IMR-90 (cell line): ENCODE data around the gene LAMA5.

ENCODE experiments used
- CEBPB ChIP-seq: IDR thresholded peaks from 2 replicates; pipeline ENCODE4 v1.6.1; 2012; ENCODE audit warnings: low read depth, low read length, improper control_type of control experiment
- CTCF ChIP-seq: conservative IDR thresholded peaks from 2 replicates; pipeline ENCODE4 v1.5.1; 2012; ENCODE audit warnings: mild to moderate bottlenecking, low read depth, low read length, improper control_type of control experiment
- ELK1 ChIP-seq: fragments of 150-350 bp; IDR thresholded peaks from 2 replicates; pipeline ENCODE4 v1.6.1; 2016; ENCODE audit warnings: low read depth, mild to moderate bottlenecking, low read length, moderate library complexity, borderline replicate concordance
- MAZ ChIP-seq: IDR thresholded peaks from 2 replicates; pipeline ENCODE4 v1.6.1; 2012; ENCODE audit warnings: low read depth, mild to moderate bottlenecking, low read length, improper control_type of control experiment, moderate library complexity, borderline replicate concordance
- POLR2A ChIP-seq: IDR thresholded peaks from 2 replicates; pipeline ENCODE4 v1.6.1; 2012; ENCODE audit warnings: mild to moderate bottlenecking, low read depth, low read length
- RAD21 ChIP-seq: IDR thresholded peaks from 2 replicates; pipeline ENCODE4 v1.6.1; 2012; ENCODE audit warnings: low read length, improper control_type of control experiment
- RCOR1 ChIP-seq: IDR thresholded peaks from 2 replicates; pipeline ENCODE4 v1.6.1; 2012; ENCODE audit warnings: mild to moderate bottlenecking, low read length, improper control_type of control experiment; ENCODE audit not compliant: insufficient replicate concordance
- RFX5 ChIP-seq: IDR thresholded peaks from 2 replicates; pipeline ENCODE4 v1.8.0; 2012; ENCODE audit warnings: low read depth, mild to moderate bottlenecking, low read length, moderate library complexity

GRCh38 chr20:62347445-62347844 lies 19.7 kb downstream of the LAMA5 start:
- TF ChIP-seq CTCF (no peak), POLR2A (no peak), MAZ (no peak), ELK1 (no peak), RCOR1 (no peak), RFX5 (no peak), CEBPB (no peak), RAD21 (no peak)
